C4-2B (cell line): ENCODE data around the gene DPEP3.

Experiments
- CTCF ChIP-seq: fragments of 450-650 bp; conservative IDR thresholded peaks from 2 replicates; pipeline ENCODE4 v1.5.1; 2017; ENCODE audit warnings: mild to moderate bottlenecking
- ZFX ChIP-seq: fragments of 450-650 bp; IDR thresholded peaks from 2 replicates; pipeline ENCODE4 v1.6.1; 2017

- TF ChIP-seq ZFX: no peak
- no peak for TF ChIP-seq CTCF
Measured at GRCh38 chr16:68021490-68021889, 41.2 kb upstream of the DPEP3 start.
